ENCODE data around the gene SEMA3E.

The SEMA3E gene

DNA sequence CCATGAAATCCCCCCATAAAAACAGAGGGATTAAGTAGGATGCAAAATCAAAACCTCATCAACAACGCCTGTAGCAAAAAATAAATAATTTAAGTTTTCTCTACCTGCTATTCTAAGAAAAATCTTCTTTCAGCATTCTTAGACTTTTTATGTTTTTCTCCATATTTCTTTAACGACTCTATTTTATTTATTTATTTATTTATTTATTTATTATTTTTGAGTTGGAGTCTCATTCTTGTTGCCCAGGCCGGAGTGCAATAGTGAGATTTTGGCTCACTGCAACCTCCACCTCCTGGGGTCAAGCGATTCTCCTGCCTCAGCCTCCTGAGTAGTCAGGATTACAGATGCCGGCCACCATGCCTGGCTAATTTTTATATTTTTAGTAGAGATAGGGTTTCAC is 192.5 kb downstream of the SEMA3E start:
- DNase-seq (ENCODE audit: low read depth, low spot score): no peak

DNA sequence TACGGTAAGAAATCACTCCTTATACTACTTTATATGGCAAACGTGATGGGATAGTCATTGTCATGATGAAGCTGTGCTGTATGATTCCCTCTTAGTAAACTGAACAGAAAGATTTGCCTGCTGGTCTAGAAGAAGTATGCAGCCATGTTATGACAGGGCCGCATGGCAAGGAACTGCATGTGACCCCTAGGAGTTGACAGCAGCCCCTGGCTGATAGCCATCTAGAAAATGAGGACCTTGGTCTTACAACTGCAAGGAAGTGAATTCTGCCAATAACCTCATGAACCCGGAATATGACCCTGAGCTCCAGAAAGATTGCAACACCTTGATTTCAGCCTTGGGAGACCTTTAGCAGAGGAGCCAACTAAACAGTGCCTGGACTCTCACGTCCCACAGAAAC is 193.3 kb downstream of the SEMA3E start:
- H3K4me3 ChIP-seq (ENCODE audit: insufficient read length, low read depth): no peak overlapping the region
- no peak for TF ChIP-seq YY1 (IDR thresholded peaks at IDR 0.05; ENCODE audit: insufficient read depth, insufficient read length)
- TF ChIP-seq ZNF274 (IDR thresholded peaks at IDR 0.05; ENCODE audit: low read depth, low read length): no peak
- H3K27me3 ChIP-seq (ENCODE audit: insufficient read depth, insufficient read length): no peaks in the 10 kb centered on the region
- H3K9me3 ChIP-seq (ENCODE audit: insufficient read depth, low read length): no peaks in the 10 kb centered on the region
- no peak overlapping the region for H3K9ac ChIP-seq (ENCODE audit: insufficient read length, low read depth)
- H3K36me3 ChIP-seq (ENCODE audit: insufficient read depth, insufficient read length, low read length): peaks cover 4% of the 10 kb centered on the region
- H3K4me1 ChIP-seq (ENCODE audit: insufficient read depth, insufficient read length): no peaks in the 10 kb centered on the region
- no peak for DNase-seq (ENCODE audit: low read depth, low spot score)

More for the DNA sequence above, 192.5 kb downstream of the SEMA3E start:
- Histone ChIP-seq H3K36me3 (ENCODE audit: insufficient read depth, insufficient read length, low read length) (peaks cover 8% of the 10 kb centered on the region), H3K27me3 (ENCODE audit: insufficient read depth, insufficient read length) (no peaks in the 10 kb centered on the region), H3K9ac (ENCODE audit: insufficient read length, low read depth) (no peak overlapping the region), H3K9me3 (ENCODE audit: insufficient read depth, low read length) (no peaks in the 10 kb centered on the region), H3K4me1 (ENCODE audit: insufficient read depth, insufficient read length) (no peaks in the 10 kb centered on the region), H3K4me3 (ENCODE audit: insufficient read length, low read depth) (no peak overlapping the region)
- TF ChIP-seq YY1 (IDR thresholded peaks at IDR 0.05; ENCODE audit: insufficient read depth, insufficient read length) (no peak), SUZ12 (IDR thresholded peaks at IDR 0.05; ENCODE audit: extremely low read depth, insufficient read depth, insufficient read length) (no peak), ZNF274 (IDR thresholded peaks at IDR 0.05; ENCODE audit: low read depth, low read length) (no peak)

DNA sequence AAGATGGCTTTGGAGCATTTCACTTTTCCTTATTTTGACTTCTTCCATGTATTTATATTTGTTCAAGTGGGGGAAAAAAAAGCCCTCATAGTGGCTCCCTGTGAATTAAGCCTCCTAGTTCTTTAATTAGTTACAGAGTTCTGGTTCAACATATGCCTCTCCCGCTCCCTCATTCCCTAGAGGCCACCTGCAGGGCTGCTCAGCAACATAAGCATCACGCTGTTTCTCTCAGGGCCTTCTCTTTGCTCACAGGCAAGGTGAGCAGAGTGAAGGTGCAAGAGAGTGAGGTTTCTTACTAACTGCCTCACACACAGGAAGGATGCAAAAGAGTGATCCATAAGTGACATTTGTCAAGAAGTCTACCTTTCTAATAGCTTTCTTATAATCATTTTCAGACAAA is 196.7 kb downstream of the SEMA3E start:
- Histone ChIP-seq H3K4me3 (ENCODE audit: insufficient read length, low read depth) (no peak overlapping the region), H3K9me3 (ENCODE audit: insufficient read depth, low read length) (no peaks in the 10 kb centered on the region), H3K27me3 (ENCODE audit: insufficient read depth, insufficient read length) (no peaks in the 10 kb centered on the region), H3K9ac (ENCODE audit: insufficient read length, low read depth) (no peak overlapping the region), H3K36me3 (ENCODE audit: insufficient read depth, insufficient read length, low read length) (no peaks in the 10 kb centered on the region), H3K4me1 (ENCODE audit: insufficient read depth, insufficient read length) (no peaks in the 10 kb centered on the region)
- TF ChIP-seq SUZ12 (IDR thresholded peaks at IDR 0.05; ENCODE audit: extremely low read depth, insufficient read depth, insufficient read length) (no peak), YY1 (IDR thresholded peaks at IDR 0.05; ENCODE audit: insufficient read depth, insufficient read length) (no peak), ZNF274 (IDR thresholded peaks at IDR 0.05; ENCODE audit: low read depth, low read length) (no peak)
- DNase-seq (ENCODE audit: low read depth, low spot score): no peak

DNA sequence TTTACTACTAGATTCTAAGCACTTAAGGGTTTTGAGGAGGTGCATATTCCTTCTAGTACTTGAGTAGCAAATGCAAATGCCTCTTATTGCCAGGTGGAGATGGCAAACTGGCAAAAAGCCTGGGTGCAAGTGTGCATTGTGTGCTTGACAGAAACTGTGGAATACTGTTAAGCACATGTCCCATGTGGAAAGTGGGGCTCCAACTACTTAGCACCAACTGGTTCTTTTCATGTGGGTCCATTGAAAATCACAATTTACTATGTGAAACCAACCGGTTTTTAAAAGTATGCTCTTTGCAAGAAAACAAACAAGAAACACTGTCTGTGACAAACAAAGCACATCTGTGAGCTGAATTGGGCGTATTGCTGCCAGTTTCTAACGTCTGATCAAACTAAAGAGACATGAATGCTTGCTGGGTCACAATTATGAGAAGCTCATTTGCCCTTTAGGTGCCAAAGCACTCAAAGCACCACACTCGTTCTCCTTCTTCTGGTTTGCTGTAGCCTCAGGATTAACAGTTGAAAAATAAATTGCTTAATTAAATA is 197.4 kb downstream of the SEMA3E start:
- TF ChIP-seq YY1 (IDR thresholded peaks at IDR 0.05; ENCODE audit: insufficient read depth, insufficient read length) (no peak), ZNF274 (IDR thresholded peaks at IDR 0.05; ENCODE audit: low read depth, low read length) (no peak), SUZ12 (IDR thresholded peaks at IDR 0.05; ENCODE audit: extremely low read depth, insufficient read depth, insufficient read length) (no peak)
- H3K4me3 ChIP-seq (ENCODE audit: insufficient read length, low read depth): no peak overlapping the region
- H3K4me1 ChIP-seq (ENCODE audit: insufficient read depth, insufficient read length): no peaks in the 10 kb centered on the region
- no peak overlapping the region for H3K9ac ChIP-seq (ENCODE audit: insufficient read length, low read depth)
- H3K27me3 ChIP-seq (ENCODE audit: insufficient read depth, insufficient read length): no peaks in the 10 kb centered on the region
- H3K9me3 ChIP-seq (ENCODE audit: insufficient read depth, low read length): no peaks in the 10 kb centered on the region
- DNase-seq (ENCODE audit: low read depth, low spot score): no peak
- no peaks in the 10 kb centered on the region for H3K36me3 ChIP-seq (ENCODE audit: insufficient read depth, insufficient read length, low read length)

DNA sequence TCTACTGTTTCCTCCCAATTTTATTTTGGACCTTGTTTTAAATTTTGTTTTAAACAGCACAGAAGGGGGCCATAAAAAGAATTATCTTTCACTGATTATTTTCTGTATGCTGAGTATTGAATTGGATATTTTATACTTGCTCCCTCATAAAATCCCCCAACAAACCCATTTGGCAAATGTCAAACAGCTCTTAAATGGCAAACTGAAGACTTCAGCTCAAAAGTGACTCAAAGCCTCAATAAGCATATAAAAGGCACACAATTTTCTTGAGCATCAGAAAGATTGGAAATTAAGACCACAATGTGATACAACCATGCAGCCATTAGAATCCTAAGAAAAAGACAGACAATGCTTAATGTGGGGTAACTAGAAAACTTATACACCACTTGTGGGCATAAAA is 199.2 kb downstream of the SEMA3E start:
- H3K9me3 ChIP-seq (ENCODE audit: insufficient read depth, low read length): no peaks in the 10 kb centered on the region

DNA sequence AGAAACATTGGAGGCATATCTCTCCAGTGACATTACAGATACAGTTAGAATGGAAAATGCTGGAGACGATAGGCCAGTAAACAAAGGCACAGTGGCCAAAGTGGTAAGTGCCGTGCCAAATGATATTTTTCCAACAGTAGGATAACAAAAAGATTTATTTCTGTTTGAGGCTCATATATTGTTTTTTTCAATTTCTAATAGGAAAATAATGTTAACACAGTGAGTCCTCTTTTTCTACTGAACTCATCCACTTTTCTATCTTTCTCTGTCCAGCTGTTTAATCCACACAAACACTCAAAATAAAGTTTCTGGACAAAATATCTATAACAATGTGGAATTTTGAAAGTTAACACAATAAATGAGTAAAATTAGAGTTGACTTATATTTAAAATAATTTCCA is 201.3 kb downstream of the SEMA3E start:
- H3K4me1 ChIP-seq (ENCODE audit: insufficient read depth, insufficient read length): no peaks in the 10 kb centered on the region

More for the DNA sequence above, 199.2 kb downstream of the SEMA3E start:
- DNase-seq (ENCODE audit: low read depth, low spot score): no peak
- TF ChIP-seq YY1 (IDR thresholded peaks at IDR 0.05; ENCODE audit: insufficient read depth, insufficient read length) (no peak), ZNF274 (IDR thresholded peaks at IDR 0.05; ENCODE audit: low read depth, low read length) (no peak), SUZ12 (IDR thresholded peaks at IDR 0.05; ENCODE audit: extremely low read depth, insufficient read depth, insufficient read length) (no peak)
- H3K36me3 ChIP-seq (ENCODE audit: insufficient read depth, insufficient read length, low read length): no peaks in the 10 kb centered on the region
- H3K9ac ChIP-seq (ENCODE audit: insufficient read length, low read depth): no peak overlapping the region
- H3K4me3 ChIP-seq (ENCODE audit: insufficient read length, low read depth): no peak overlapping the region
- no peaks in the 10 kb centered on the region for H3K4me1 ChIP-seq (ENCODE audit: insufficient read depth, insufficient read length)
- no peaks in the 10 kb centered on the region for H3K27me3 ChIP-seq (ENCODE audit: insufficient read depth, insufficient read length)

DNA sequence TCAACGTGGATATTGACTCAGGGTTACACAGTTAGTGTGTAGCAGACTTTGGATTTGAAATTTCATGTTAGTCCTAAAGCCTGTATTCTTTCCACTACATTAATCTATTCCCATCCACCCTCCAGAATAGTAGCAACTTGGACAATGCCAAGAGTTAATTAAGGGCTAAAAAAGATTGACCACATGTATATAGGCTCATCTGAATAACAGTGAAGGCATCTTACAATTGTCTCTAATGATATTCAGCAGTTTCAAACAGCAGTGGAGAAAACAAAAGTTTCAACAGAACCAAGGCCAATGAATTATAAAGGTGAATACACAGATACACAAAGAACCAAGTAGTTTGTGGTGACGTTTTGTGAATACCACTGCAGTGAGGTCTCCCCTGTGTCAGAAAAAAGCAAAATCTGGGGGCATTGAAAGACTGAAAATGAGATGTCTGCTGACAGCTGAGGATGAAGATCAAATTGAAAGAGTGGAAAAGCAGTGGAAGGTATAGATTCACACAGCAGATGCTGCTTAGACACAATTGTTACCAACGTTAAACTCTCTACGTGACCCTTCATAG is 202.8 kb downstream of the SEMA3E start:
- no peaks in the 10 kb centered on the region for H3K9me3 ChIP-seq (ENCODE audit: insufficient read depth, low read length)
- no peaks in the 10 kb centered on the region for H3K4me1 ChIP-seq (ENCODE audit: insufficient read depth, insufficient read length)

More for the DNA sequence above, 201.3 kb downstream of the SEMA3E start:
- Histone ChIP-seq H3K36me3 (ENCODE audit: insufficient read depth, insufficient read length, low read length) (no peaks in the 10 kb centered on the region), H3K9me3 (ENCODE audit: insufficient read depth, low read length) (no peaks in the 10 kb centered on the region), H3K9ac (ENCODE audit: insufficient read length, low read depth) (no peak overlapping the region), H3K27me3 (ENCODE audit: insufficient read depth, insufficient read length) (no peaks in the 10 kb centered on the region), H3K4me3 (ENCODE audit: insufficient read length, low read depth) (no peak overlapping the region)
- TF ChIP-seq YY1 (IDR thresholded peaks at IDR 0.05; ENCODE audit: insufficient read depth, insufficient read length) (no peak), ZNF274 (IDR thresholded peaks at IDR 0.05; ENCODE audit: low read depth, low read length) (no peak), SUZ12 (IDR thresholded peaks at IDR 0.05; ENCODE audit: extremely low read depth, insufficient read depth, insufficient read length) (no peak)
- DNase-seq (ENCODE audit: low read depth, low spot score): no peak

More for the DNA sequence above, 202.8 kb downstream of the SEMA3E start:
- no peak for DNase-seq (ENCODE audit: low read depth, low spot score)
- Histone ChIP-seq H3K9ac (ENCODE audit: insufficient read length, low read depth) (no peak overlapping the region), H3K36me3 (ENCODE audit: insufficient read depth, insufficient read length, low read length) (no peaks in the 10 kb centered on the region), H3K27me3 (ENCODE audit: insufficient read depth, insufficient read length) (no peaks in the 10 kb centered on the region), H3K4me3 (ENCODE audit: insufficient read length, low read depth) (no peak overlapping the region)
- TF ChIP-seq YY1 (IDR thresholded peaks at IDR 0.05; ENCODE audit: insufficient read depth, insufficient read length) (no peak), ZNF274 (IDR thresholded peaks at IDR 0.05; ENCODE audit: low read depth, low read length) (no peak), SUZ12 (IDR thresholded peaks at IDR 0.05; ENCODE audit: extremely low read depth, insufficient read depth, insufficient read length) (no peak)
